Measurements from ENCODE around the gene UPB1. TPM values are rescaled to one million over a fixed set of nuclear protein-coding genes. Genes with fewer than 3 reads are reported as not detected.

The UPB1 gene
- total RNA-seq, 1 donor from 2014 or later: not detected

DNA sequence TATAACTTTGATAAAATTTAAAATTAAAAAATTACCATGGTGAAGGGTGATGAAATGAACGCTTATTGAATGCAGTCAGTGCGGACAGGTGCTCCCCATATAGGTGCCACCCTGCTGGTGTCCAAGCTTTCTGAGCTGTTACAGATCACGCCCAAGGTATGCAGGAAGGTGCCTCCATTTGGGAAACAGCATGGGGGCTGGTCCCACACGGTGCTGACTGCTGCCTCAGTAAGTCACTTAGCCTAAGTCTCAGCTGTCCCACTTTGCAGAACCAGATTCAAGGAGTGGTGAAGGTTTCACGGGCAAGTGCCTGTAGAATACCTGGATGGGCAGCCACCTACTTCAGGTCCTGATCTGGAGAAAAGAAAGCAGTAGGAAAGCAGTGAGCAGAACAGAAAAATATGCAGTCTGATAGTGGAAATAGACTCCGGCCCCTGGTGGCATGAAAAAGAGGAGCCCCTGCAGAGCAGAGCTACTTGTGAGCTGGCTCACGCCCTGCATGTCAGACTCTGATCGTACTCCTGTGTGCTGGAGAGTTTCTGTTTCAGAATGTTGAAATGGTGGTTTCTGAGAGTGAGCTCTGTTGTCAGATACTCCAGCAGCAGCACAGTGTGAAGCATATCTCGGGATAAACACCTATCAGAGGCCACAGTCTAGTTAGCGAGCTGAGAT lies 34.6 kb upstream of the UPB1 start:
- Histone ChIP-seq H3K27ac (no peak overlapping the region), H3K4me1 (no peaks in the 10 kb centered on the region), H3K9me3 (no peaks in the 10 kb centered on the region), H3K36me3 (no peaks in the 10 kb centered on the region), H3K4me3 (no peak overlapping the region), H3K27me3 (no peaks in the 10 kb centered on the region)
- intact Hi-C loops (cut with DNase I): no loop called here
- no peak for TF ChIP-seq CTCF (IDR thresholded peaks at IDR 0.05)
- no peak for DNase-seq (ENCODE audit: low spot score in 2 of 2)

DNA sequence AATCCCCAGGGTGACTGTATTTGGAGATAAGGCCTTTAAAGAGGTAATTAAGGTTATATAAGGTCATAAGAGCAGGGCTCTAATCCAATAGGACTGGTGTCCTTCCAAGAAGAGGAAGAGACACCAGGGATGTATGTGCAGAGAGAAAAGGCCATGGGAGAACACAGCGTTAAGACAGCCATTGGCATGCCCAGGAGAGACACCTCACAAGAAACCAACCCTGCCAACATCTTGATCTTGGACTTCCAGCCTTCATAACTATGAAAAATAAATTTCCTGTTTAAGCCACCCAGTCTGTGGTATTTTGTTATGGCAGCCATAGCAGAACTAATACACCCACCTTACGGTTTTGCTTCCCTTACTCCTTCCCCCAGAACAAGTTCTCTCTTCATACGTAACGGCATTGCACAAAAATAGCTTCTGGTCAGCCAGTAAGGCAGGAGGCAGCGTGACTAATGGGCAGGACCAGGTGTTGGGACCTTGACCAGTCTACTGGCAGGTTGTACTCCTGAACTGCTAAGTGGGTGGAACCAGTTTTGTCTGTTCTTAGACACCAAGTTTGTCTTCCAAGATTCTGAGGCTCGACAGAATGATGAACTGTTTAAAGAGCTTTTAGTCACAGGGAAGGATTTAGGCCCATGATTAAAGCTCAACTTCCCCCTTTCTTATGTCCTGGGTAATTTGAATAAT lies 31.9 kb upstream of the UPB1 start:
- peaks cover 7 to 9% of the 10 kb centered on the region in 2 donors for H3K4me1 ChIP-seq
- no peaks in the 10 kb centered on the region for H3K27me3 ChIP-seq
- H3K9me3 ChIP-seq: no peaks in the 10 kb centered on the region
- no peak overlapping the region for H3K27ac ChIP-seq
- intact Hi-C loops (cut with DNase I): no loop called here
- DNase-seq (ENCODE audit: low spot score in 2 of 2): no peak
- H3K4me3 ChIP-seq: no peak overlapping the region
- H3K36me3 ChIP-seq: no peaks in the 10 kb centered on the region
- no peak for TF ChIP-seq CTCF (IDR thresholded peaks at IDR 0.05)

DNA sequence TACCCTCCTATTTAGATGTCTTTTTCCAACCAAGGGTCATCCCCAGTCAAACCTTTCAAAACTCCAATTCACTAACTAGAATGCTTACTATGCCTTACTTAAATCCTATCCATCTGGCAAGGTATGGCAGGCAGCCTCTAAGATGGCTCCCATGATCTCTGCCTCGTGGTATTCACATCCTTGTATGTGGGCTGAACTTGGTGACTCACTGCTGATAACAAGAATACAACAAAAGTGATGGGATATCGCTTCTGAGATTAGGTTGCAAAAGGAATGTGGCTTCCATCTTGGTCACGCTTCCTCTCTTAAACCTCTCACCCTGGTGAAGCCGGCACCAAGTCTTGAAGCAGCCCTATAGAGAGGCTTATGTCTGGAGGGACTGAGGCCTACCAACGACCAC lies 29.6 kb upstream of the UPB1 start:
- intact Hi-C loops (cut with DNase I): loop anchor here (2.0 kb wide), 1 partner anchor 49 kb away; no protein-coding TSS in a partner anchor
- Histone ChIP-seq H3K4me3 (no peak overlapping the region), H3K27ac (no peak overlapping the region), H3K36me3 (no peaks in the 10 kb centered on the region), H3K9me3 (no peaks in the 10 kb centered on the region), H3K4me1 (peaks cover 7 to 9% of the 10 kb centered on the region in 2 donors), H3K27me3 (no peaks in the 10 kb centered on the region)
- TF ChIP-seq CTCF (IDR thresholded peaks at IDR 0.05): no peak
- no peak for DNase-seq (ENCODE audit: low spot score in 2 of 2)

GRCh38 chr22:24465975-24466374 lies 29.2 kb upstream of the UPB1 start:
- peaks cover 7 to 9% of the 10 kb centered on the region in 2 donors for H3K4me1 ChIP-seq
- no peak overlapping the region for H3K4me3 ChIP-seq
- DNase-seq (ENCODE audit: low spot score in 2 of 2): no peak
- H3K27me3 ChIP-seq: no peaks in the 10 kb centered on the region
- H3K36me3 ChIP-seq: no peaks in the 10 kb centered on the region
- intact Hi-C loops (cut with DNase I): loop anchor here (2.0 kb wide), 1 partner anchor 49 kb away; no protein-coding TSS in a partner anchor
- H3K9me3 ChIP-seq: no peaks in the 10 kb centered on the region
- H3K27ac ChIP-seq: no peak overlapping the region
- no peak for TF ChIP-seq CTCF (IDR thresholded peaks at IDR 0.05)

DNA sequence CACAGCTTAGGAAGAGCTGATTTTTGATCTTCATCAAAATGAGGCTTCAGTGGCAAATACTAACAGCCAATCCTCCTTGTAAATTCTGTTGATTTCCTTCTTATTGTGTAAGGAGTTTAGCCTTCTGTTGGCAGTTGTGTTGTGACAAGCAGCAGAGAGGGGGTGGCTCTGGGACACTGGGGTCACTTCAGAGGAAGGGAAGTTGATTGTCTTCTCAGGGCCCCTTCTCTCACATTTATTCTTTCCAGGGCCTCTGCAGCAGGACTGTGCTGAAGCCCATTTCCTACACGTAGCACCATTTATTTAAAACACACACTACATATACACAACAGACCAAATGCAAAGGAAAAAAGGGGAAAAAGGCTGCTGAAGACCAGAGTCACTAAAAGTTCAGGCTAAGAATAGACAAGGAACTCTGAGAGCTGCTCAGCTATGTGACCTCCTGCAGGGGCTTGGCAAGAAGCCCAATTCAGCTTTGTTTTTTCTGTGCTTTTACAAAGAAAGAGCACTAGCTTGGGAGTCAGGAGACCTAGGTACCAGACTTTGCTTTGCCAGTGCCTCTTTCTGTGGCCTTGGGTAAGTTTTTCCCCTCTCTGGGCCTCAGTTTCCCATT lies 28.3 kb upstream of the UPB1 start:
- peak overlapping the region in 1 of 2 donors; percentile 11 for H3K27ac ChIP-seq
- no peak for TF ChIP-seq CTCF (IDR thresholded peaks at IDR 0.05)
- H3K4me1 ChIP-seq: peaks cover 7 to 9% of the 10 kb centered on the region in 2 donors
- intact Hi-C loops (cut with DNase I): no loop called here
- no peak for DNase-seq (ENCODE audit: low spot score in 2 of 2)
- H3K9me3 ChIP-seq: no peaks in the 10 kb centered on the region
- H3K36me3 ChIP-seq: no peaks in the 10 kb centered on the region
- no peak overlapping the region for H3K4me3 ChIP-seq
- no peaks in the 10 kb centered on the region for H3K27me3 ChIP-seq

All from ascending aorta (tissue), 2 donors.